ENCODE measurements around the gene LIPN.
"Not testable (repeated sequence)": the region's sequence is repeated elsewhere in the genome, so short reads cannot be mapped to it uniquely, and the experiment has no call there.

Gene LIPN

GRCh38 chr10:88759366-88760101 is at the start of gene LIPN:
LIPN (plus strand) TSS chr10:88760020; CDS start chr10:88761406, 1,386 bp downstream.
- H3K27ac Mint-ChIP-seq (ENCODE audit: low read depth) = no peak within 1 kb of the TSS
- no peaks in the 10 kb centered on the region for H3K9me3 Mint-ChIP-seq
- H3K4me1 Mint-ChIP-seq = peaks cover 7% of the 10 kb centered on the region
- no peaks in the 10 kb centered on the region for H3K27me3 Mint-ChIP-seq
- no peak within 1 kb of the TSS for H3K4me3 Mint-ChIP-seq
- DNase-seq (ENCODE audit: low spot score in 2 of 2) = no peak
- H3K36me3 Mint-ChIP-seq (ENCODE audit: insufficient read depth) = no peaks in the 10 kb centered on the region
- ATAC-seq (replicated peaks; ENCODE audit: extremely low read depth, poor library complexity, severe bottlenecking) = no peak

GRCh38 chr10:88715517-88715916 is 44.3 kb upstream of the LIPN start:
- Mint-ChIP-seq H3K27me3 (no peaks in the 10 kb centered on the region), H3K4me3 (no peak overlapping the region), H3K36me3 (ENCODE audit: insufficient read depth) (peaks cover 2% of the 10 kb centered on the region), H3K4me1 (no peaks in the 10 kb centered on the region), H3K9me3 (no peaks in the 10 kb centered on the region), H3K27ac (ENCODE audit: low read depth) (no peak overlapping the region)
- no peak for DNase-seq (ENCODE audit: low spot score in 2 of 2)
- no peak for ATAC-seq (replicated peaks; ENCODE audit: extremely low read depth, poor library complexity, severe bottlenecking)

GRCh38 chr10:88721392-88721791 is 38.4 kb upstream of the LIPN start:
- H3K36me3 Mint-ChIP-seq (ENCODE audit: insufficient read depth) = peaks cover 2% of the 10 kb centered on the region

GRCh38 chr10:88725798-88726197 is 34.0 kb upstream of the LIPN start:
- Mint-ChIP-seq H3K4me3 (no peak overlapping the region), H3K4me1 (no peaks in the 10 kb centered on the region), H3K27ac (ENCODE audit: low read depth) (no peak overlapping the region), H3K27me3 (no peaks in the 10 kb centered on the region), H3K36me3 (ENCODE audit: insufficient read depth) (peaks cover 2% of the 10 kb centered on the region), H3K9me3 (no peaks in the 10 kb centered on the region)
- ATAC-seq (replicated peaks; ENCODE audit: extremely low read depth, poor library complexity, severe bottlenecking) (no peak), DNase-seq (ENCODE audit: low spot score in 2 of 2) (no peak)

More at GRCh38 chr10:88721392-88721791, 38.4 kb upstream of the LIPN start:
- no peak for DNase-seq (ENCODE audit: low spot score in 2 of 2)
- ATAC-seq (replicated peaks; ENCODE audit: extremely low read depth, poor library complexity, severe bottlenecking) = no peak
- Mint-ChIP-seq H3K4me1 (no peaks in the 10 kb centered on the region), H3K27ac (ENCODE audit: low read depth) (no peak overlapping the region), H3K27me3 (no peaks in the 10 kb centered on the region), H3K9me3 (no peaks in the 10 kb centered on the region), H3K4me3 (no peak overlapping the region)

GRCh38 chr10:88728107-88728763 is 31.6 kb upstream of the LIPN start:
- Mint-ChIP-seq H3K4me3 (no peak overlapping the region), H3K9me3 (no peaks in the 10 kb centered on the region), H3K36me3 (ENCODE audit: insufficient read depth) (peaks cover 2% of the 10 kb centered on the region), H3K4me1 (no peaks in the 10 kb centered on the region), H3K27ac (ENCODE audit: low read depth) (no peak overlapping the region), H3K27me3 (no peaks in the 10 kb centered on the region)
- DNase-seq (ENCODE audit: low spot score in 2 of 2) (no peak), ATAC-seq (replicated peaks; ENCODE audit: extremely low read depth, poor library complexity, severe bottlenecking) (no peak)

GRCh38 chr10:88730864-88731263 is 29.0 kb upstream of the LIPN start:
- peaks cover 2% of the 10 kb centered on the region for H3K36me3 Mint-ChIP-seq (ENCODE audit: insufficient read depth)
- H3K27ac Mint-ChIP-seq (ENCODE audit: low read depth) = no peak overlapping the region
- H3K4me1 Mint-ChIP-seq = no peaks in the 10 kb centered on the region
- ATAC-seq (replicated peaks; ENCODE audit: extremely low read depth, poor library complexity, severe bottlenecking) (no peak), DNase-seq (ENCODE audit: low spot score in 2 of 2) (no peak)
- no peaks in the 10 kb centered on the region for H3K9me3 Mint-ChIP-seq
- no peaks in the 10 kb centered on the region for H3K27me3 Mint-ChIP-seq
- H3K4me3 Mint-ChIP-seq = no peak overlapping the region

- H3K4me3 Mint-ChIP-seq = no peak overlapping the region
- no peaks in the 10 kb centered on the region for H3K27me3 Mint-ChIP-seq
- no peaks in the 10 kb centered on the region for H3K9me3 Mint-ChIP-seq
- DNase-seq (ENCODE audit: low spot score in 2 of 2) = no peak
- H3K27ac Mint-ChIP-seq (ENCODE audit: low read depth) = no peak overlapping the region
- no peaks in the 10 kb centered on the region for H3K4me1 Mint-ChIP-seq
- no peak for ATAC-seq (replicated peaks; ENCODE audit: extremely low read depth, poor library complexity, severe bottlenecking)
- H3K36me3 Mint-ChIP-seq (ENCODE audit: insufficient read depth) = peaks cover 2% of the 10 kb centered on the region
Measured at GRCh38 chr10:88731296-88731695, 28.5 kb upstream of the LIPN start.

GRCh38 chr10:88733215-88733614 is 26.6 kb upstream of the LIPN start:
- Mint-ChIP-seq H3K4me3 (no peak overlapping the region), H3K36me3 (ENCODE audit: insufficient read depth) (peaks cover 2% of the 10 kb centered on the region)

GRCh38 chr10:88735661-88736060 is 24.2 kb upstream of the LIPN start:
- Mint-ChIP-seq H3K27me3 (peaks cover 25% of the 10 kb centered on the region), H3K36me3 (ENCODE audit: insufficient read depth) (no peaks in the 10 kb centered on the region), H3K27ac (ENCODE audit: low read depth) (no peak overlapping the region), H3K9me3 (no peaks in the 10 kb centered on the region), H3K4me1 (no peaks in the 10 kb centered on the region), H3K4me3 (no peak overlapping the region)
- DNase-seq (ENCODE audit: low spot score in 2 of 2) (no peak), ATAC-seq (replicated peaks; ENCODE audit: extremely low read depth, poor library complexity, severe bottlenecking) (no peak)

More at GRCh38 chr10:88733215-88733614, 26.6 kb upstream of the LIPN start:
- no peaks in the 10 kb centered on the region for H3K4me1 Mint-ChIP-seq
- H3K9me3 Mint-ChIP-seq = no peaks in the 10 kb centered on the region
- DNase-seq (ENCODE audit: low spot score in 2 of 2) = no peak
- H3K27ac Mint-ChIP-seq (ENCODE audit: low read depth) = no peak overlapping the region
- H3K27me3 Mint-ChIP-seq = peaks cover 4% of the 10 kb centered on the region
- ATAC-seq (replicated peaks; ENCODE audit: extremely low read depth, poor library complexity, severe bottlenecking) = no peak

GRCh38 chr10:88741921-88742320 is 17.9 kb upstream of the LIPN start:
- peaks cover 55% of the 10 kb centered on the region for H3K27me3 Mint-ChIP-seq
- H3K4me1 Mint-ChIP-seq; ATAC-seq (replicated peaks; ENCODE audit: extremely low read depth, poor library complexity, severe bottlenecking); H3K27ac Mint-ChIP-seq (ENCODE audit: low read depth); H3K9me3 Mint-ChIP-seq; H3K4me3 Mint-ChIP-seq; H3K36me3 Mint-ChIP-seq (ENCODE audit: insufficient read depth); DNase-seq (ENCODE audit: low spot score in 2 of 2): not testable (repeated sequence)

- no peak for ATAC-seq (replicated peaks; ENCODE audit: extremely low read depth, poor library complexity, severe bottlenecking)
- Mint-ChIP-seq H3K27ac (ENCODE audit: low read depth) (no peak overlapping the region), H3K4me1 (no peaks in the 10 kb centered on the region), H3K9me3 (peaks cover 5% of the 10 kb centered on the region), H3K27me3 (peaks cover 55% of the 10 kb centered on the region), H3K36me3 (ENCODE audit: insufficient read depth) (no peaks in the 10 kb centered on the region), H3K4me3 (no peak overlapping the region)
- DNase-seq (ENCODE audit: low spot score in 2 of 2) = no peak
Measured at GRCh38 chr10:88742448-88742847, 17.4 kb upstream of the LIPN start.

- ATAC-seq (replicated peaks; ENCODE audit: extremely low read depth, poor library complexity, severe bottlenecking) = no peak
- H3K9me3 Mint-ChIP-seq = peaks cover 5% of the 10 kb centered on the region
- H3K36me3 Mint-ChIP-seq (ENCODE audit: insufficient read depth) = no peaks in the 10 kb centered on the region
- no peak for DNase-seq (ENCODE audit: low spot score in 2 of 2)
- H3K27me3 Mint-ChIP-seq = peaks cover 43% of the 10 kb centered on the region
- H3K27ac Mint-ChIP-seq (ENCODE audit: low read depth) = no peak overlapping the region
- H3K4me1 Mint-ChIP-seq = no peaks in the 10 kb centered on the region
- H3K4me3 Mint-ChIP-seq = no peak overlapping the region
Measured at GRCh38 chr10:88744002-88744401, 15.8 kb upstream of the LIPN start.

GRCh38 chr10:88745633-88746032 is 14.2 kb upstream of the LIPN start:
- H3K36me3 Mint-ChIP-seq (ENCODE audit: insufficient read depth) = no peaks in the 10 kb centered on the region
- peaks cover 30% of the 10 kb centered on the region for H3K27me3 Mint-ChIP-seq
- no peak overlapping the region for H3K27ac Mint-ChIP-seq (ENCODE audit: low read depth)
- H3K4me1 Mint-ChIP-seq = no peaks in the 10 kb centered on the region
- H3K9me3 Mint-ChIP-seq = peaks cover 5% of the 10 kb centered on the region
- ATAC-seq (replicated peaks; ENCODE audit: extremely low read depth, poor library complexity, severe bottlenecking) (no peak), DNase-seq (ENCODE audit: low spot score in 2 of 2) (no peak)
- no peak overlapping the region for H3K4me3 Mint-ChIP-seq

Measured in central memory CD8-positive, alpha-beta T cell (primary cell).